Glutamatergic neuron (in vitro differentiated cells): ENCODE results near the gene NPHP4. TPM values are rescaled to one million over a fixed set of nuclear protein-coding genes. Genes with fewer than 3 reads are reported as not detected.

Experiments
- DNase-seq: peaks from one replicate; pipeline ENCODE4 v3.0.0; 2022
- H3K27ac Mint-ChIP-seq: one replicate; pipeline ENCODE4 v1.8.0; 2020; ENCODE audit warnings: mild to moderate bottlenecking, mixed read lengths, inconsistent platforms; ENCODE audit not compliant: unreplicated experiment
- H3K27me3 Mint-ChIP-seq: one replicate; pipeline ENCODE4 v1.8.0; 2020; ENCODE audit warnings: mild to moderate bottlenecking, moderate library complexity, mixed read lengths, inconsistent platforms; ENCODE audit not compliant: unreplicated experiment
- H3K36me3 Mint-ChIP-seq: one replicate; pipeline ENCODE4 v1.8.0; 2020; ENCODE audit warnings: mild to moderate bottlenecking, mixed read lengths, inconsistent platforms; ENCODE audit not compliant: unreplicated experiment
- H3K4me1 Mint-ChIP-seq: one replicate; pipeline ENCODE4 v1.8.0; 2020; ENCODE audit warnings: mild to moderate bottlenecking, low read depth, mixed read lengths, inconsistent platforms; ENCODE audit not compliant: unreplicated experiment
- H3K4me3 Mint-ChIP-seq: one replicate; pipeline ENCODE4 v1.8.0; 2020; ENCODE audit warnings: mild to moderate bottlenecking, mixed read lengths, inconsistent platforms; ENCODE audit not compliant: unreplicated experiment
- H3K9me3 Mint-ChIP-seq: one replicate; pipeline ENCODE4 v1.8.0; 2020; ENCODE audit warnings: mild to moderate bottlenecking, moderate library complexity, mixed read lengths, inconsistent platforms; ENCODE audit not compliant: unreplicated experiment
- CTCF ChIP-seq: fragments of 200-600 bp; sonication (generic); IDR thresholded peaks from one replicate; pipeline ENCODE4 v1.5.0; 2021; ENCODE audit not compliant: partially characterized antibody, unreplicated experiment
- total RNA-seq: library from RNA; stranded (reverse); fragmentation: NEBNext Ultra II Directional; extraction: Animal tissue kit (Norgen Biotek cat#: 25700); gene quantifications from one replicate; pipeline ENCODE4 v1.2.1, GENCODE V29; 2021; ENCODE audit not compliant: unreplicated experiment

NPHP4 gene
- total RNA-seq, 1 donor from 2014 or later: 28.4 TPM

GRCh38 chr1:5950201-5950895 lies 41.9 kb downstream of the NPHP4 start:
- no peak for DNase-seq
- no peak overlapping the region for H3K27ac Mint-ChIP-seq
- H3K9me3 Mint-ChIP-seq: peaks cover 4% of the 10 kb centered on the region
- H3K36me3 Mint-ChIP-seq: peaks cover 22% of the 10 kb centered on the region
- no peak for TF ChIP-seq CTCF
- H3K4me1 Mint-ChIP-seq: peaks cover 6% of the 10 kb centered on the region
- H3K4me3 Mint-ChIP-seq: no peak overlapping the region
- H3K27me3 Mint-ChIP-seq: peaks cover 3% of the 10 kb centered on the region

- peaks cover 24% of the 10 kb centered on the region for H3K36me3 Mint-ChIP-seq
- no peak overlapping the region for H3K4me3 Mint-ChIP-seq
- H3K4me1 Mint-ChIP-seq: peaks cover 6% of the 10 kb centered on the region
- TF ChIP-seq CTCF: no peak
- no peak for DNase-seq
- H3K27me3 Mint-ChIP-seq: peaks cover 3% of the 10 kb centered on the region
- H3K27ac Mint-ChIP-seq: no peak overlapping the region
- peaks cover 4% of the 10 kb centered on the region for H3K9me3 Mint-ChIP-seq
Measured at GRCh38 chr1:5949761-5950100, 42.5 kb downstream of the NPHP4 start.

GRCh38 chr1:5949085-5949760 lies 43.0 kb downstream of the NPHP4 start:
- H3K27ac Mint-ChIP-seq: no peak overlapping the region
- H3K36me3 Mint-ChIP-seq: peaks cover 24% of the 10 kb centered on the region
- no peak for DNase-seq
- no peak for TF ChIP-seq CTCF
- peaks cover 3% of the 10 kb centered on the region for H3K27me3 Mint-ChIP-seq
- H3K9me3 Mint-ChIP-seq: peaks cover 4% of the 10 kb centered on the region
- H3K4me3 Mint-ChIP-seq: no peak overlapping the region
- H3K4me1 Mint-ChIP-seq: peaks cover 6% of the 10 kb centered on the region

- DNase-seq: no peak
- peaks cover 6% of the 10 kb centered on the region for H3K4me1 Mint-ChIP-seq
- peaks cover 3% of the 10 kb centered on the region for H3K27me3 Mint-ChIP-seq
- H3K36me3 Mint-ChIP-seq: peaks cover 24% of the 10 kb centered on the region
- H3K9me3 Mint-ChIP-seq: peaks cover 4% of the 10 kb centered on the region
- TF ChIP-seq CTCF: no peak
- H3K27ac Mint-ChIP-seq: no peak overlapping the region
- H3K4me3 Mint-ChIP-seq: no peak overlapping the region
Measured at GRCh38 chr1:5948681-5949005, 43.6 kb downstream of the NPHP4 start.

- peaks cover 4% of the 10 kb centered on the region for H3K9me3 Mint-ChIP-seq
- H3K4me3 Mint-ChIP-seq: no peak overlapping the region
- H3K27ac Mint-ChIP-seq: no peak overlapping the region
- TF ChIP-seq CTCF: no peak
- DNase-seq: no peak
- peaks cover 6% of the 10 kb centered on the region for H3K4me1 Mint-ChIP-seq
- peaks cover 6% of the 10 kb centered on the region for H3K27me3 Mint-ChIP-seq
- peaks cover 24% of the 10 kb centered on the region for H3K36me3 Mint-ChIP-seq
Measured at GRCh38 chr1:5947978-5948680, 44.1 kb downstream of the NPHP4 start.
